Endodermal cell (in vitro differentiated cells): ENCODE results near the gene ARHGEF6. TPM values are rescaled to one million over a fixed set of nuclear protein-coding genes. Genes with fewer than 3 reads are reported as not detected.

Source experiments
- DNase-seq: peaks from one replicate; pipeline ENCODE4 v3.0.0-alpha.2; 2017
- H3K27ac ChIP-seq: 2 replicates; pipeline ENCODE4 v1.5.1; 2013; ENCODE audit warnings: mild to moderate bottlenecking, low read depth, low read length, moderate library complexity
- H3K27me3 ChIP-seq: 2 replicates; pipeline ENCODE4 v1.6.1; 2013; ENCODE audit warnings: mild to moderate bottlenecking, low read length, moderate library complexity; ENCODE audit not compliant: insufficient read depth, control insufficient read depth, poor library complexity, severe bottlenecking
- H3K36me3 ChIP-seq: 2 replicates; pipeline ENCODE4 v1.7.0; 2013; ENCODE audit warnings: mild to moderate bottlenecking, low read length, moderate library complexity; ENCODE audit not compliant: control insufficient read depth, insufficient read depth
- H3K4me1 ChIP-seq: one replicate; pipeline ENCODE4 v1.7.0; 2013; ENCODE audit warnings: low read length; ENCODE audit not compliant: control insufficient read depth, insufficient read depth
- H3K4me3 ChIP-seq: 2 replicates; pipeline ENCODE4 v1.5.1; 2013; ENCODE audit warnings: mild to moderate bottlenecking, low read length, moderate library complexity
- H3K9ac ChIP-seq: 2 replicates; pipeline ENCODE4 v1.6.1; 2013; ENCODE audit warnings: mild to moderate bottlenecking, low read length, moderate library complexity; ENCODE audit not compliant: poor library complexity, severe bottlenecking; ENCODE audit errors: extremely low read depth
- H3K9me3 ChIP-seq: 2 replicates; pipeline ENCODE4 v1.6.1; 2013; ENCODE audit warnings: mild to moderate bottlenecking, low read length, moderate library complexity; ENCODE audit not compliant: control insufficient read depth
- H3K27ac Mint-ChIP-seq: 2 replicates; pipeline ENCODE4 v1.8.0; 2020; ENCODE audit warnings: mixed read lengths
- H3K27me3 Mint-ChIP-seq: 2 replicates; pipeline ENCODE4 v1.8.0; 2021; ENCODE audit warnings: mild to moderate bottlenecking, mixed read lengths; ENCODE audit not compliant: insufficient read depth
- H3K36me3 Mint-ChIP-seq: 2 replicates; pipeline ENCODE4 v1.8.0; 2020; ENCODE audit warnings: low read depth, mixed read lengths
- H3K4me1 Mint-ChIP-seq: 2 replicates; pipeline ENCODE4 v1.8.0; 2020; ENCODE audit warnings: mixed read lengths
- H3K4me3 Mint-ChIP-seq: 2 replicates; pipeline ENCODE4 v1.8.0; 2020; ENCODE audit warnings: mild to moderate bottlenecking, moderate library complexity, mixed read lengths
- H3K9me3 Mint-ChIP-seq: 2 replicates; pipeline ENCODE4 v1.8.0; 2020; ENCODE audit warnings: mild to moderate bottlenecking, mixed read lengths
- CTCF ChIP-seq: fragments of 200-600 bp; sonication (generic); conservative IDR thresholded peaks from 2 replicates; pipeline ENCODE4 v1.5.0; 2021; ENCODE audit warnings: antibody characterized with exemption, mild to moderate bottlenecking
- WGBS, 2 experiments: methylation state at CpG; one replicate each; pipeline versions ENCODE4 v1.1.5 to v1.1.7; 2013; ENCODE audit warnings: missing lambda C conversion rate in 2 of 2, mixed read lengths in 1 of 2; ENCODE audit not compliant: insufficient coverage in 1 of 2, insufficient read length in 1 of 2; 5-methylcytosine and 5-hydroxymethylcytosine counted together
- total RNA-seq, 2 donors: library from RNA; stranded (reverse); fragmentation: NEBNext Ultra II Directional in 1 of 2; extraction: Animal tissue kit (Norgen Biotek cat#: 25700) in 1 of 2; gene quantifications; 2 replicates in 1 of 2; 3 replicates in 1 of 2; pipeline ENCODE4 v1.2.1, GENCODE V29; 2021

Gene ARHGEF6
- total RNA-seq, 2 donors from 2014 or later: 1.8 to 2.7 TPM

- H3K9me3 ChIP-seq: no peaks in the 10 kb centered on the region
- H3K9ac ChIP-seq: no peak overlapping the region
- WGBS, 2 experiments: 100% methylated on average over 1 of the region's 1 CpG; no CpG with 5 or more reads in 1 of the 2 experiments
- H3K4me1 ChIP-seq: no peaks in the 10 kb centered on the region
- no peak for TF ChIP-seq CTCF
- DNase-seq: no peak
- Mint-ChIP-seq H3K4me3 (no peak overlapping the region), H3K27ac (no peak overlapping the region), H3K36me3 (no peaks in the 10 kb centered on the region), H3K4me1 (no peaks in the 10 kb centered on the region), H3K9me3 (peaks cover 39% of the 10 kb centered on the region), H3K27me3 (no peaks in the 10 kb centered on the region)
- H3K27ac ChIP-seq: no peak overlapping the region
- H3K4me3 ChIP-seq: no peak overlapping the region
- H3K27me3 ChIP-seq: no peaks in the 10 kb centered on the region
- H3K36me3 ChIP-seq: no peaks in the 10 kb centered on the region
These were observed 45.1 kb downstream of the ARHGEF6 start for GRCh38 chrX:136735601-136736000.

GRCh38 chrX:136733613-136734012, 47.1 kb downstream of the ARHGEF6 start:
- Mint-ChIP-seq H3K27me3 (no peaks in the 10 kb centered on the region), H3K4me3 (no peak overlapping the region), H3K4me1 (no peaks in the 10 kb centered on the region), H3K27ac (no peak overlapping the region), H3K36me3 (no peaks in the 10 kb centered on the region), H3K9me3 (peaks cover 24% of the 10 kb centered on the region)
- WGBS, 2 experiments: 94 to 100% methylated on average over 2 to 3 of the region's 3 CpGs
- Histone ChIP-seq H3K27me3 (no peaks in the 10 kb centered on the region), H3K9me3 (no peaks in the 10 kb centered on the region), H3K27ac (no peak overlapping the region), H3K9ac (no peak overlapping the region), H3K4me1 (no peaks in the 10 kb centered on the region), H3K36me3 (no peaks in the 10 kb centered on the region), H3K4me3 (no peak overlapping the region)
- no peak for TF ChIP-seq CTCF
- DNase-seq: no peak

- 80 to 90% methylated on average over 2 of the region's 3 CpGs for WGBS, 2 experiments
- H3K36me3 Mint-ChIP-seq: no peaks in the 10 kb centered on the region
These were observed 48.9 kb downstream of the ARHGEF6 start for GRCh38 chrX:136731798-136732197.

More at GRCh38 chrX:136731798-136732197, 48.9 kb downstream of the ARHGEF6 start:
- no peak overlapping the region for H3K27ac Mint-ChIP-seq
- H3K36me3 ChIP-seq: no peaks in the 10 kb centered on the region
- no peak overlapping the region for H3K27ac ChIP-seq
- H3K27me3 Mint-ChIP-seq: no peaks in the 10 kb centered on the region
- H3K4me3 ChIP-seq: no peak overlapping the region
- H3K9me3 ChIP-seq: no peaks in the 10 kb centered on the region
- H3K4me1 Mint-ChIP-seq: no peaks in the 10 kb centered on the region
- H3K27me3 ChIP-seq: no peaks in the 10 kb centered on the region
- peaks cover 33% of the 10 kb centered on the region for H3K9me3 Mint-ChIP-seq
- no peak for DNase-seq
- no peak overlapping the region for H3K4me3 Mint-ChIP-seq
- H3K9ac ChIP-seq: no peak overlapping the region
- H3K4me1 ChIP-seq: no peaks in the 10 kb centered on the region
- no peak for TF ChIP-seq CTCF
